Stomach (tissue), 4 donors: Measurements from ENCODE around the gene BIVM.

Source experiments
- CTCF ChIP-seq, 7 experiments: fragments of 450-650 bp in 4 of 7; fragments of 200-600 bp in 3 of 7; sonication (generic) in 3 of 7; IDR thresholded peaks; one replicate each; pipeline ENCODE4 v1.5.1; 2016 to 2019; ENCODE audit warnings: antibody characterized with exemption in 7 of 7, control low read depth in 2 of 7, mild to moderate bottlenecking in 1 of 7
- POLR2A ChIP-seq, 4 donors: fragments of 450-650 bp; IDR thresholded peaks; one replicate each; pipeline ENCODE4 v1.6.1; 2016; ENCODE audit warnings: antibody characterized with exemption in 4 of 4, control low read depth in 2 of 4, mild to moderate bottlenecking in 1 of 4, moderate library complexity in 1 of 4

DNA sequence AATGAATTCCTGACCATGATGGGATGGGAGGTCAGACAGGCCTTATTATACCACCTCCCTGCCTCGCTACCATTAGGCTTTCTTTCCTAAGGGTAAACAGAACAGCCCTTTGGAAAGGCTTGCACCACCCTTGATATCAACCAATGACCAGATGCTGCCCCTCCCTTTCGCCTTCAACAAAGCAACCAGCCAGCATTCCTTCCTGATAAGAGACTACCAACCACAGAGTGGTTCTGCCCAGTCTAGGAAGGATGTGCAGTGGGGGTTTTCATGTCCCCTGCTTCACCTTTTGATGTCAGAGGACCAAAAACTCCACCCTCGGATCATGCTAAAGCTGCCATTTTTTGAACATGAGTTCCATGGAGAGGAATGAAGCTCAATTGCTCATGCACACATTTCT is 47.0 kb upstream of the BIVM start:
- TF ChIP-seq POLR2A (IDR thresholded peaks at IDR 0.05) (no peak), CTCF (IDR thresholded peaks at IDR 0.05) (no peak)
